GM18505 (cell line): ENCODE data around the gene HOXB4.

Experiments used
- ATAC-seq: cut with Tn5 transposase; IDR thresholded peaks from one replicate; pipeline ENCODE4 v1.9.1; 2021; ENCODE audit not compliant: unreplicated experiment
- POLR2A ChIP-seq: IDR thresholded peaks from 4 replicates; pipeline ENCODE4 v1.6.1; 2011; ENCODE audit warnings: borderline replicate concordance; ENCODE audit not compliant: insufficient read depth, insufficient read length; ENCODE audit errors: extremely low read depth

The HOXB4 gene

DNA sequence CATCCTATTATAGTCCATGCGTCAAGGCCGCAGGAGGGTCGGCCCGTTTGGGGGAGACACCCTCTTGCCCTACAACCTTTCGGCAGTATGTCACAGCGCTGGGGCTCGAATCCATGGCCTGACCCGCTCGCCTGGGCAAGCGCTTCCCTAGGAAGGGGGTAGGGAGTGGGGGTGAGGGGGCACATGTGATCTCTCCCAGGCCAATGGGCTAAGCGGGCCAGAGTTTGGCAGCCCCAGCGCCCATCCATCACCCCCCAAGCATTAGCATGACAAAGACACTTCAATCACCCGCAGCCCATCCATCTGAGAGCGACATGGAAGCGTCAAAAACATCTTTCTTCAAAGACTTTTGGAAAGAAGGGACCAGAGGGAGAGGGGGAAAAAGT is 47.3 kb downstream of the HOXB4 start, which contains the start of gene HOXB1:
HOXB1 (minus strand) TSS at position 125 of the 386 bp plus-strand sequence; CDS start at position 18, 107 bp downstream.
- TF ChIP-seq POLR2A = no peak

DNA sequence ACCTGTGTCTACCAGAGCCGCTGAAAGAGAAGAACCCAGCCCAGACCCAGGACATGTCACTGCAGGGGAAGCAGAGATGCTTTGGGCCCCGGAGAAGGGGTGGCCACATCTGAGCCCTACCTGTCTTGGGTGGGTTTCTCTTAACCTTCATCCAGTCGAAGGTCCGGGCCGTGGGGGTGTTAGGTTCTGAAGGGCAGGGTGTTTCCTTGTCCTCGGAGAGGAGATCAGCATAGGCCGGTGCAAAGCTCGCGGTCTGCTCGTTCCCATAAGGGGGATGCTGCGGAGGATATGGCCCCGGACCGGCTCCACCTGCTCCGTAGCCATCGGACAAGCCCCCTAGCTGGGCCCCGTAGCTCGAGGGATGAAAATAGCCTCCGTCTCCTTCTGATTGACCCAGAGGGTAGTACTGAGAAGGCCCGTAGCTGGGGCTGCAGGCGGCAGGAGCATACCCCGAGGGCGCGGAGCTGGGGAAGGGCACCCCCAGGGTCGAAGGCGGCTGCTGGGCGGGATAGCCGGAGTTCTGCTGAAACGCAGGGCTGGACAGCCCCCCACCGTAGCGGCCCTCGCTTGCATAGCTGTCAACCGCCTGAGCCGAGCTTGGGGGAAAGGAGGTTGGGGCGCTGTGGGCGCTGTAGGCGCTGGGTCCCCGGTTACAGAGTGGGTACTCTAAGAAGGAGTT is 47.8 kb downstream of the HOXB4 start:
- no peak for TF ChIP-seq POLR2A
- no peak for ATAC-seq

More for the DNA sequence above, 47.3 kb downstream of the HOXB4 start, which contains the start of gene HOXB1:
- ATAC-seq = no peak

DNA sequence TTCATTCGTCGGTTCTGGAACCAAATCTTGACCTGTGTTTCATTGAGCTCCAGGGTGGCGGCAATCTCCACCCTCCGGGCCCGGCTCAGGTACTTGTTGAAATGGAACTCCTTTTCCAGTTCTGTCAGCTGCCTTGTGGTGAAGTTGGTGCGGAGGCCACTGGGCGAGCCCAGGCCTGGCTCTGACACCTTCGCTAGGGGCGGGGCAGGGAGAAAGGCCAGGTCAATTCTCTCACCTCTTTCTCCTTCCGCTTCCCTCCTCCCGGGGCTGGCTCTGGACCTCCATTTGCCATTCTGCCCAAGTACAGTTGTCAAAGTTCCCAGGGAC is 48.5 kb downstream of the HOXB4 start:
- ATAC-seq = no peak
- TF ChIP-seq POLR2A = no peak

DNA sequence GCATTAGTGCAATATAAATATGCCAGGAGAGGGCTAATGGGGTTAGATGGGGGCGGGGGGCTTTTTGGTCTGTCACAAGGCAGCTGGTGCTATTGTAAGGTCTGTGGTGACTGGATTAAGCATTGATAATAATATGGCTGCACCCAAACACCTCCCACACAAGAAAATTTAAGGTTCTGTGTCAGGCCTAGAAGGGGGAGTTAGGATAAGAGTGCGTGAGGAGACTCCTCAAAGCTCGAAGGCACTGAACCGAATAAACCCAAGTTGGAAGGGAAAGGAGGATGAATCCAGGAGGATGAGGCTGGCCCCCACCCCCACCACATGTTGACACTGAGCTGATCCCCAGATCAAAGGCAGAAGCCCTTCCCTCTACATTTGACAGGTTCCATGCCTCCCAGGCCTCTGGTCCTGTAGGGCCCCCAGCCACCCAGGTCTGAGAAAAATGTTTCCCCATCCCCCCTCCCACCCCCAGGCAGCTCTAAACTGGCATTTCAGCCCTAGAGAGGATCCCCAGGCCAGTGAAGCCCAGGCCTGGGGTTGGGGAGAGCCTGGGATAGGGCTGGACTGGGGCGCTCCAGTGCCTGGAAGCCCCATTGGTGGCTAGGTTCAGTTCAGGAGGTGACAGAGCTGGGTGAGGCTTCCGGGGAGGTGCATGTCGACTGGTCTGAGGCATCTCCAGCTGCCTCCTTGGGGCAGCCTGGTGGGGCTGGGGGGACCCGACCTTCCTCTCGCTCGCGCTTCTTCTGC is 49.0 kb downstream of the HOXB4 start:
- no peak for ATAC-seq
- TF ChIP-seq POLR2A = no peak

DNA sequence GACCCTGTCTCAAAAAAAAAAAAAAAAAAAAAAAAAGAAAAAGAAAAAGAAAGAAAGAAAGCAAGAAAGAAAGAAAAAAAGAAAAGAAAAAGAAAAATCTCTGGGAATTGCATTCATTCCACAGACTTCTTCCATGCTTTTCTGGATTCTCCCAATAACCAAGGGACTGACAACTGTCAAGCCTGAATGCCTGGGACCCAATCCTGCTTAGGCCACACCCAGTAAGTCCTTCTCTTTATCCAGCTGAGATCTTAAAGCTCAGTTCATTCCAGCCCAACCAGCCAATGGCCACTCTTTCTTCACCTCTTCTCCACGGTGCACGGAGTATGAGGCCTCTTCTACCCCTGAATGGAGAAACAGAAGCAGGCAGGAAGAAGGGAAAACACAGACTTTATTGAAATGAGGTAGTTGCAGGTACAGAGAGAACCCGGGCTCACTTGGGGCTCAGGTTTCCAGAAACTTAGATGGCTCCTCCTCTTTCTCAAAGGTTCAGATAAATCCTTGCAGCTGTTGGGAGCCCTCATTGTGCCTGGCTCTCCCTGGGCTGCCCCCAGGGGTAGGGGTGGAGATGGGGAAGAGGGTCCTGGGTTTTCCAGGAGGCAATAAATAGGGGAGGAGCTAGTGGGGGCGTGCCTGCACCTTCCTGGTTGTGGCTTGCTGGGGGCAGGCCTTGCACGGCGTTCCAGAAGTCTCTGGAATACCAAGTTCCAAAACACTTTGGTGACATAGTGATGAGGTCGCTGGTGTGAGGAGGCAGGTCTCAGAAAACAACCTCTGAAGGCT is 49.8 kb downstream of the HOXB4 start:
- TF ChIP-seq POLR2A = no peak
- ATAC-seq = no peak

DNA sequence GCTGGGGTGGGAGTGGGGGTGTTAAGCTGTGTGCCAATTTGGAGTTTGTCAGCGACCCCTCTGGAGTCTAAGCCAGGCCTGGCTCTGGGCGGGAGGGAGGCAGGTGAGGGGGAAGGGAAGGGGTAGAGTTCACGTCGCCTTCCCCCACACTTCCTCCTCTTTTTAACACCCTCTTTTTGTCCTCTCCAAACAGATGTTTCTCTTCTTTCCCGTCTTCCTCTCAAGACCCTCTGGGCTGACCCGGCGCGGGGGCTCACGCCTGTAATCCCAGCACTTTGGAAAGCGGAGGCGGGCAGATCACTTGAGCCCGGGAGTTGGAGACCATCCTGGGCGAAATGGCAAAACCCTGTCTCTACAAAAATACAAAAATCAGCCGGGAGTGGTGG is 50.6 kb downstream of the HOXB4 start:
- ATAC-seq = no peak
- no peak for TF ChIP-seq POLR2A

DNA sequence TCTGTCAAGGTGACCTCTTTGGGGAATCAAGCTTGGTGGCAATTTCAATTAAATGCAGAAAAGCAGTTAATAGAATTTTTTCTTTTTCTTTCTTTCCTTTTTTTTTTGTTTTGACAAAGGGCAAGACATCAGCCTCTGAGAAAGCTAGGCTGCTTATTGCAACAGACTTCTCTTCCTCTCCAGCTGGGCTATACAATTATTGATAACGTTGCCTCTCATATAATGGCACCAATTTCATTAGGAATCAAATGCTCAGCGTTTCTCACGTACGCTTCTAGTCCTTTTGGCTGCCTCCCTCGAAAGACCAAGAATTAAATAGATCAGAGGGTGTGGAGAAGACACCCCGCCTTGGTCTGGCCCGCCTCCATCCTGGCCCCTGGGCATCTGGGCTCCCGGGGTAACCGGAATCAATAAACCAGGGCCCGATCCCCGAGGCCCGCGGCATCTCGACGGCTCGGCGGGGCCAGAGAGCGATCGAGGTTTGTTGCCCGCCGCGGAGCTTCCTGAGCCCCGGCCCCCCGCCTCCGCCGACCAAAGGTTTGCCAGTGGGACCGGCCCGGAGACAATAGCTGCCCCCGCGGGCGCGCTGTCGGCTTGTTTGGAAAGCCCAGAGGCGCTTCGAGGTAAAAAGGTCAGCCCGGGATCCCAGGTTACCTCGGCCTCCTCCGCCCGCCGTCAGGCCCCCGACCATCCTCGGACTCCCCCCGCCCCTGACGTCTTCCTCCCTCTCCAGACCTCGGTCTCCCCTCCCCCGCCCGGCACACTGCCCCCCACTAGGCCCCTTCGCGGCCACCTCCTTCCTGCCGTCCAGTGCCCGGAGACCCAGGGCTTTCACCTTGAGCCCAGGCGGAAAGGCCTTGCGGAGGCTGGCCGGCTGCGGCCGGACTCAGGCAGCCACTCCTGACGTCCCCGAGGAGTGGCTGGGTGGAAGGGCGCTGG is 51.3 kb downstream of the HOXB4 start:
- no peak for ATAC-seq
- no peak for TF ChIP-seq POLR2A
